ENCODE results near the gene CLCF1.

GRCh38 chr11:67419325-67420049 is 46.1 kb upstream of the CLCF1 start:
- TF ChIP-seq SP1 (IDR thresholded peaks at IDR 0.05; ENCODE audit: low read depth, low read length) = no peak
- no peak for TF ChIP-seq EP300 (IDR thresholded peaks at IDR 0.05; ENCODE audit: borderline replicate concordance in 1 of 2, control insufficient read depth in 1 of 2, low read depth in 2 of 2, low read length in 2 of 2)
- no peak for TF ChIP-seq HDAC2 (IDR thresholded peaks at IDR 0.05)
- no peak for TF ChIP-seq RCOR1 (conservative IDR thresholded peaks at IDR 0.05; ENCODE audit: low read depth, low read length)
- no peak for TF ChIP-seq NFIC (IDR thresholded peaks at IDR 0.05; ENCODE audit: low read depth, low read length)
- TF ChIP-seq, protein P1, sequence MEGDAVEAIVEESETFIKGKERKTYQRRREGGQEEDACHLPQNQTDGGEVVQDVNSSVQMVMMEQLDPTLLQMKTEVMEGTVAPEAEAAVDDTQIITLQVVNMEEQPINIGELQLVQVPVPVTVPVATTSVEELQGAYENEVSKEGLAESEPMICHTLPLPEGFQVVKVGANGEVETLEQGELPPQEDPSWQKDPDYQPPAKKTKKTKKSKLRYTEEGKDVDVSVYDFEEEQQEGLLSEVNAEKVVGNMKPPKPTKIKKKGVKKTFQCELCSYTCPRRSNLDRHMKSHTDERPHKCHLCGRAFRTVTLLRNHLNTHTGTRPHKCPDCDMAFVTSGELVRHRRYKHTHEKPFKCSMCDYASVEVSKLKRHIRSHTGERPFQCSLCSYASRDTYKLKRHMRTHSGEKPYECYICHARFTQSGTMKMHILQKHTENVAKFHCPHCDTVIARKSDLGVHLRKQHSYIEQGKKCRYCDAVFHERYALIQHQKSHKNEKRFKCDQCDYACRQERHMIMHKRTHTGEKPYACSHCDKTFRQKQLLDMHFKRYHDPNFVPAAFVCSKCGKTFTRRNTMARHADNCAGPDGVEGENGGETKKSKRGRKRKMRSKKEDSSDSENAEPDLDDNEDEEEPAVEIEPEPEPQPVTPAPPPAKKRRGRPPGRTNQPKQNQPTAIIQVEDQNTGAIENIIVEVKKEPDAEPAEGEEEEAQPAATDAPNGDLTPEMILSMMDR (IDR thresholded peaks at IDR 0.05 in 2 of 3, conservative IDR thresholded peaks at IDR 0.05 in 1 of 3; ENCODE audit: control insufficient read depth in 2 of 3, extremely low read depth in 1 of 3, insufficient read depth in 1 of 3, low read depth in 3 of 3, low read length in 3 of 3) = no peak
- no peak for TF ChIP-seq POLR2A (IDR thresholded peaks at IDR 0.05; ENCODE audit: low read depth, low read length)
- no peak for TF ChIP-seq MLLT1 (IDR thresholded peaks at IDR 0.05)
- TF ChIP-seq MYC (IDR thresholded peaks at IDR 0.05; ENCODE audit: insufficient read depth, insufficient read length, insufficient replicate concordance, low read length, severe bottlenecking) = no peak
- TF ChIP-seq ATF3 (IDR thresholded peaks at IDR 0.05; ENCODE audit: borderline replicate concordance, extremely low read depth, low read depth, low read length) = no peak
- no peak for TF ChIP-seq BCLAF1 (IDR thresholded peaks at IDR 0.05)
- no peak for TF ChIP-seq NRF1 (conservative IDR thresholded peaks at IDR 0.05; ENCODE audit: low read depth, low read length)
